GM23248 (cell line): Measurements from ENCODE around the gene CLEC16A.

Experiments
- EZH2 ChIP-seq: fragments of 200-600 bp; sonication (generic); IDR thresholded peaks from 2 replicates; pipeline ENCODE4 v1.6.1; 2018; ENCODE audit warnings: antibody characterized with exemption, mild to moderate bottlenecking; ENCODE audit not compliant: insufficient read depth, poor library complexity, severe bottlenecking
- EZH2phosphoT487 ChIP-seq: fragments of 200-600 bp; sonication (generic); IDR thresholded peaks from 2 replicates; pipeline ENCODE4 v1.6.1; 2018; ENCODE audit warnings: antibody characterized with exemption, moderate library complexity, mild to moderate bottlenecking, low read depth; ENCODE audit not compliant: insufficient read depth

GRCh38 chr16:10934325-10935107, 9.8 kb upstream of the CLEC16A start:
- TF ChIP-seq EZH2 (no peak), EZH2phosphoT487 (no peak)
